Epithelial cell of alveolus of lung (primary cell): ENCODE measurements around the gene GIPR. TPM values are rescaled to one million over a fixed set of nuclear protein-coding genes. Genes with fewer than 3 reads are reported as not detected.

Experiments used
- total RNA-seq: library from RNA; depleted of rRNA; stranded (reverse); fragments of >200 nt; gene quantifications from 2 replicates; pipeline ENCODE4 v1.2.1, GENCODE V29; 2015

Gene GIPR
- total RNA-seq, result 1.7 TPM in 1 of 2 replicates, not detected in the other

GRCh38 chr19:45667620-45668341, at the start of gene GIPR:
Gene GIPR (plus strand): TSS chr19:45668221. CDS start chr19:45669521, 1,300 bp downstream.

GRCh38 chr19:45638930-45639729, 28.9 kb upstream of the GIPR start, which contains the start of gene EML2:
Gene EML2 (minus strand): TSS chr19:45639397. CDS start chr19:45639376, 21 bp downstream.

DNA sequence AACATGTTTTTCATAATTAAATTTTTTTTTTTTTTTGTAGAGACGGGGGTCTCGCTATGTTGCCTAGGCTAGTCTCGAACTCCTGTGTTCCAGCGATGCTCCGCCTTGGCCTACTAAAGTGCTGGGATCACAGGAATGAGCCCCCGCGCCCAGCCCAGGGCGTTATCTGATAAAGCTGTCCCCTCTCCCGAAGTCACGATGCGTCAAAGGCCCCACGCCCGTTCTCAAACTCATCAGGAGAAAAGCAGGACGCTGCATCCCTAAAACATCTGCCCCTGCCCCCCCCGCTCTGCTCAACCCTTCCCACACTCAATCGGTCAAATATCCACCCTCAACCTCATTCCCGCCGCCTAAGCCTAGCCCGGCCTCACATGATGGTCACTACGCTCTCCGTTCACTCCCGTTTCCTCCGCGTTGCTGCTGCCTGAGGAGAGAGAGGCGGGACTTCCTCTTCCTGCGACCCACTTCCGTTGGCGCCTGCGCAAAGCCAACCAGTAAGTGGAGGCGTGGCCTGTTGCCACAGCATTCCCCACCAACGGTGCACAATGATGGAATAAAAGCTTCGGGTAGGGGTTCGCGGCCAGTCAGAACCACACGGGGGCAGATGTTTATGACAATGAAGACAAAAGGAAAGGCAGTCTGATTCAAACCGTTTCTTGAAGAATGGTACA, 23.6 kb downstream of the GIPR start, which contains the start of gene SNRPD2:
SNRPD2 (minus strand) TSS at position 438 of the 671 bp plus-strand sequence; CDS start at position 373, 65 bp downstream.

GRCh38 chr19:45692187-45693105, 24.4 kb downstream of the GIPR start, which contains the start of gene QPCTL:
Gene QPCTL (plus strand): TSS chr19:45692666. CDS start chr19:45692704, 38 bp downstream.

GRCh38 chr19:45730368-45731288, 62.6 kb downstream of the GIPR start, which contains the start of gene FBXO46:
Gene FBXO46 (minus strand): TSS chr19:45730896. CDS start chr19:45713495, 17,401 bp downstream.

Other genes starting within 250 kb of the GIPR start
- 114 and 183 TPM in 2 replicates for gene ERCC1, start 244.3 kb upstream of the GIPR start, total RNA-seq
- 7.4 and 16.4 TPM in 2 replicates for gene FOSB, start 200.2 kb upstream of the GIPR start, total RNA-seq
- 13.7 and 20.2 TPM in 2 replicates for gene RTN2, start 171.2 kb upstream of the GIPR start, total RNA-seq
- gene PPM1N, start 169.8 kb upstream of the GIPR start, total RNA-seq, result 1.2 and 5.6 TPM in 2 replicates
- gene VASP, start 160.7 kb upstream of the GIPR start, total RNA-seq, result 52.7 and 162 TPM in 2 replicates
- 5.8 and 8.5 TPM in 2 replicates for gene OPA3, start 83.4 kb upstream of the GIPR start, total RNA-seq
- 0.26 and 0.48 TPM in 2 replicates for gene GPR4, start 66.0 kb upstream of the GIPR start, total RNA-seq
- 12.9 and 24.5 TPM in 2 replicates for gene EML2, start 28.8 kb upstream of the GIPR start, total RNA-seq
- gene SNRPD2, start 23.7 kb downstream of the GIPR start, total RNA-seq, result 274 and 363 TPM in 2 replicates
- 13.1 and 17.5 TPM in 2 replicates for gene QPCTL, start 24.4 kb downstream of the GIPR start, total RNA-seq
- gene FBXO46, start 62.7 kb downstream of the GIPR start, total RNA-seq, result 11.3 and 12.8 TPM in 2 replicates
- gene MEIOSIN, start 65.2 kb downstream of the GIPR start, total RNA-seq, result 0.13 TPM in 1 of 2 replicates, not detected in the other
- 14.9 and 22.0 TPM in 2 replicates for gene SIX5, start 101.0 kb downstream of the GIPR start, total RNA-seq
- 7.9 and 33.5 TPM in 2 replicates for gene DMPK, start 114.3 kb downstream of the GIPR start, total RNA-seq
- gene DMWD, start 124.6 kb downstream of the GIPR start, total RNA-seq, result 28.7 and 32.5 TPM in 2 replicates
- 0.08 TPM in 1 of 2 replicates, not detected in the other for gene RSPH6A, start 147.1 kb downstream of the GIPR start, total RNA-seq
- gene SYMPK, start 194.9 kb downstream of the GIPR start, total RNA-seq, result 28.1 and 34.9 TPM in 2 replicates
- 0.13 TPM in 1 of 2 replicates, not detected in the other for gene FOXA3, start 196.1 kb downstream of the GIPR start, total RNA-seq
- 36.7 and 38.0 TPM in 2 replicates for gene IRF2BP1, start 217.9 kb downstream of the GIPR start, total RNA-seq
- gene MYPOP, start 234.4 kb downstream of the GIPR start, total RNA-seq, result 1.8 and 6.8 TPM in 2 replicates
- gene NANOS2, start 246.6 kb downstream of the GIPR start, total RNA-seq, result not detected in 2 replicates